MG63 (cell line): Measurements from ENCODE around the gene CLIC6. TPM values are rescaled to one million over a fixed set of nuclear protein-coding genes. Genes with fewer than 3 reads are reported as not detected.

Experiments used
- DNase-seq: peaks from one replicate; pipeline ENCODE4 v3.0.0-alpha.2; 2020
- H3K27me3 ChIP-seq: fragments of 250-450 bp; sonication (Bioruptor Pico); 2 replicates; pipeline ENCODE4 v1.5.1; 2020; ENCODE audit warnings: mild to moderate bottlenecking, moderate library complexity
- H3K36me3 ChIP-seq: fragments of 250-450 bp; sonication (Bioruptor Pico); 2 replicates; pipeline ENCODE4 v1.5.1; 2020; ENCODE audit warnings: mild to moderate bottlenecking, moderate library complexity
- H3K4me3 ChIP-seq: fragments of 250-450 bp; sonication (Bioruptor Pico); 2 replicates; pipeline ENCODE4 v1.5.1; 2020; ENCODE audit warnings: mild to moderate bottlenecking, moderate library complexity
- H3K9me3 ChIP-seq: fragments of 250-450 bp; sonication (Bioruptor Pico); 2 replicates; pipeline ENCODE4 v1.5.1; 2020; ENCODE audit warnings: mild to moderate bottlenecking, moderate library complexity
- total RNA-seq: library from RNA; depleted of rRNA; stranded (reverse); fragments of >200 nt; shearing (Covaris generic); gene quantifications from 2 replicates; pipeline ENCODE4 v1.2.3, GENCODE V29; 2014; ENCODE audit warnings: low replicate concordance

CLIC6 gene
- total RNA-seq, 1 experiment from 2014 or later, result not detected

DNA sequence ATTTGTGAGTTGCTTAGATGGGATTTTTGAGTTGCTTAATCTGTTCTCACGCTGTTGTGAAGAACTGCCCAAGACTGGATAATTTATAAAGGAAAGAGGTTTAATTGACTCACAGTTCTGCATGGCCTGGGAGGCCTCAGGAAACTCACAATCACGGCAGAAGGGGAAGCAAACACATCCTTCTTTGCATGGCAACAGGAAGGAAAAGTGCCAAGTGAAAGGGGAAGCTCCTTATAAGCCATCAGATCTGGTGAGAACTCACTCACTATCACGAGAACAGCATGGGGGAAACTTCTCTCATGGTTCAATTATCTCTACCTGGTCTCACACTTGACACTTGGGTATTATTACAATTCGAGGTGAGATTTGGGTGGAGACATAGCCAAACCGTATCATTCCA, 10.3 kb downstream of the CLIC6 start:
- Histone ChIP-seq H3K9me3 (peaks cover 4% of the 10 kb centered on the region), H3K27me3 (no peaks in the 10 kb centered on the region; the same call in 1 of the 2 replicates), H3K36me3 (no peaks in the 10 kb centered on the region), H3K4me3 (no peak overlapping the region)
- DNase-seq, result no peak

DNA sequence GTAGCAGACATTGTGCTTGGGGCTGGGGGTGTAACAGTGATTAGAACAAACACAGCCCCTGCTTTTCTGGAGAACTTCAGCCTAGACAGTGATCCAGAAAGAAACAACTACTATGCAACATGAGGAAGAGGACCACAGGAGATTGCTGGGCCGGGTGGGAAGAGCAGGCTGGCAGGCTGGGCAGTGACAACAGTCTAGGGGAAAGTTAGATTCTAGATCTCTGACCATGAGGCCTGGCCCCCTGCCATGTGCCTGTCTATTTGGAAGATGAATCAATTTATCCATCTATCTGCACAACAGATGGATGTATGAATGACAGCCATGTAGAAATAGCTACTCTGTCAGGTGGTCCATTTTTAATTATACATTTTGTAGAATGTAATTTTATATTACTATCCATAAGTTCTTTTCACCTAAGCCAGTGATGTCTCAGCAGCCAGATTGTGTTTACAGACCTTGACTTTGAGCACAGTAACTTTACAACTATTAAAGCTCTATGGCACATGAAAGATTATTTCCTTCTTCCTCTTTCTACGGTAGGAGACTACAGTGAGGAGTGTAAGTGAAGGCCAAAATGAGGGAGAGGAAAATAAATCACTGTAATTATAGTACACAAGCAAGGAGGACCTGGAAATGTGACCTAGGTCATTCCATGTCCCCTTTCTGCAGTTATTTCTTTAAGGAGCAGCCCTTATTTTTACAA, 15.5 kb downstream of the CLIC6 start:
- no peaks in the 10 kb centered on the region for H3K27me3 ChIP-seq
- no peak for DNase-seq

GRCh38 chr21:34687065-34687464, 18.3 kb downstream of the CLIC6 start:
- H3K4me3 ChIP-seq, result no peak overlapping the region
- DNase-seq, result no peak
- peaks cover 2% of the 10 kb centered on the region; the same call in 1 of the 2 replicates for H3K27me3 ChIP-seq
- H3K9me3 ChIP-seq, result no peaks in the 10 kb centered on the region; the same call in 1 of the 2 replicates
- H3K36me3 ChIP-seq, result no peaks in the 10 kb centered on the region

More for the DNA sequence above, 15.5 kb downstream of the CLIC6 start:
- Histone ChIP-seq H3K4me3 (no peak overlapping the region), H3K9me3 (peaks cover 4% of the 10 kb centered on the region), H3K36me3 (no peaks in the 10 kb centered on the region)

DNA sequence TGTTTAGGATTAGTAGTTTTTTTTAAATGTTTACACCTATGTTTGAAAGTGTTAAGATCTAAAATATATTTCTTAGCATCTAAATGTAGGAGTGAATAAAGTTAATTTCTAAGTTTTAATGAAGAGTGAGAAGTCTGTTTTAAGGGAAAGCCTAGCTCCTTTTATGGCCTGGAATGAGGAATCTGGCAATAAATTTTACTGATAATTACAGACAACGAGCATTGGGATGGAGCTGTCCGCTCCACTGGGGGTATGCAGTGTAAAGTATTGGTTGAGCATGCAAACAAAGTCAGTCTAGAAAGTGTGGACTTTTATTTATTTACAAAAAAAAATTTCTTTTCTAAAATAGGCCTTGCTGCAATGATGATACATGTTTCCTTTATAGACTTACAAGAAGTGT, 19.0 kb downstream of the CLIC6 start:
- no peaks in the 10 kb centered on the region for H3K36me3 ChIP-seq
- no peak for DNase-seq
- peaks cover 5% of the 10 kb centered on the region; the same call in 1 of the 2 replicates for H3K27me3 ChIP-seq
- no peaks in the 10 kb centered on the region; the same call in 1 of the 2 replicates for H3K9me3 ChIP-seq
- no peak overlapping the region for H3K4me3 ChIP-seq

DNA sequence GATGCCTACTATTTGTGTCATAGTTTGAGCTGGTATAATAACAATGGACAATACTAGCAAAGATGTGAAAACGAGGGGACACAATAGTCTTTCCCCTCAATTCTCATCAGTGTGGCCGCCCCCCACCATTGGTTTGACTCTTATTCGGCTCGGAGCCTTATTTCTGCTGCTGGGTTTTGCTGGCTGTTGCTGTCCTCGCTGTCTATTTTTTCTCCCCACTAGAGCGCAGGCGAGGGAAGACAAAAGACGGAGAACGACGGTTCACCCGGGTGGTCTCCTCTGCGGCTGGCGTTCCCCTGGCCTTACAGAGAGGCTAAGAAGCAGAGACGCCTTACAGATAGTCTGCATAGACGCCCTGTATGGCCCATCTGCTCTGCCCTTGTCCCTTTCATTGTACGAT, 19.4 kb downstream of the CLIC6 start:
- no peak for DNase-seq
- no peaks in the 10 kb centered on the region for H3K36me3 ChIP-seq

GRCh38 chr21:34688715-34689114, 19.9 kb downstream of the CLIC6 start:
- Histone ChIP-seq H3K27me3 (peaks cover 5% of the 10 kb centered on the region; the same call in 1 of the 2 replicates), H3K4me3 (no peak overlapping the region), H3K36me3 (no peaks in the 10 kb centered on the region), H3K9me3 (no peaks in the 10 kb centered on the region)
- no peak for DNase-seq

More for the DNA sequence above, 19.4 kb downstream of the CLIC6 start:
- no peak overlapping the region for H3K4me3 ChIP-seq
- peaks cover 5% of the 10 kb centered on the region; the same call in 1 of the 2 replicates for H3K27me3 ChIP-seq
- no peaks in the 10 kb centered on the region; the same call in 1 of the 2 replicates for H3K9me3 ChIP-seq

GRCh38 chr21:34690041-34690792, 21.4 kb downstream of the CLIC6 start:
- no peaks in the 10 kb centered on the region for H3K36me3 ChIP-seq
- DNase-seq, result no peak
- no peaks in the 10 kb centered on the region for H3K9me3 ChIP-seq
- H3K27me3 ChIP-seq, result peaks cover 5% of the 10 kb centered on the region; the same call in 1 of the 2 replicates
- H3K4me3 ChIP-seq, result no peak overlapping the region

DNA sequence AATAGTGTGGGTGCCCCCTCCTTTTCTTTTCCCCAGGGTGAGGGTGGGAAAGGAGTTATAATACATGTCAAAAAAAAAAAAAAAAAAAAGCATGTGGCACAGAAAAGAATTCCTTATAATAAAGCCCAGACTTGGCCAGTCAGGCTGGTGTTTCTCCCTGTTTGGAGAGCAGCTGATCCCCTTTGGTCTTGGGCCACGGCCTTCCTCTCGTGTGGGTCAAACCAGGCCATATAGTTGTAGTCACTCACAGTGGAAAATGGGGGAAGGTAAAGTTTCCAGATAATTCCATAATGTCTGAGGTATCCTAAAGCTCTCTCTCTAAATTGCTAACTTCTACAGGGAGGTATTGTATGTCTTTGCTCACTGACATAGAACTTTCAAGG, 22.0 kb downstream of the CLIC6 start:
- no peak for DNase-seq
- no peaks in the 10 kb centered on the region for H3K9me3 ChIP-seq
- peaks cover 5% of the 10 kb centered on the region; the same call in 1 of the 2 replicates for H3K27me3 ChIP-seq
- H3K4me3 ChIP-seq, result no peak overlapping the region
- H3K36me3 ChIP-seq, result no peaks in the 10 kb centered on the region

GRCh38 chr21:34691390-34692032, 22.7 kb downstream of the CLIC6 start:
- no peak for DNase-seq
- H3K9me3 ChIP-seq, result no peaks in the 10 kb centered on the region

GRCh38 chr21:34692458-34693020, 23.7 kb downstream of the CLIC6 start:
- no peak overlapping the region for H3K4me3 ChIP-seq
- DNase-seq, result no peak
- no peaks in the 10 kb centered on the region for H3K9me3 ChIP-seq
- H3K27me3 ChIP-seq, result peaks cover 5% of the 10 kb centered on the region; the same call in 1 of the 2 replicates
- H3K36me3 ChIP-seq, result no peaks in the 10 kb centered on the region

More at GRCh38 chr21:34691390-34692032, 22.7 kb downstream of the CLIC6 start:
- Histone ChIP-seq H3K36me3 (no peaks in the 10 kb centered on the region), H3K4me3 (no peak overlapping the region), H3K27me3 (peaks cover 5% of the 10 kb centered on the region; the same call in 1 of the 2 replicates)

DNA sequence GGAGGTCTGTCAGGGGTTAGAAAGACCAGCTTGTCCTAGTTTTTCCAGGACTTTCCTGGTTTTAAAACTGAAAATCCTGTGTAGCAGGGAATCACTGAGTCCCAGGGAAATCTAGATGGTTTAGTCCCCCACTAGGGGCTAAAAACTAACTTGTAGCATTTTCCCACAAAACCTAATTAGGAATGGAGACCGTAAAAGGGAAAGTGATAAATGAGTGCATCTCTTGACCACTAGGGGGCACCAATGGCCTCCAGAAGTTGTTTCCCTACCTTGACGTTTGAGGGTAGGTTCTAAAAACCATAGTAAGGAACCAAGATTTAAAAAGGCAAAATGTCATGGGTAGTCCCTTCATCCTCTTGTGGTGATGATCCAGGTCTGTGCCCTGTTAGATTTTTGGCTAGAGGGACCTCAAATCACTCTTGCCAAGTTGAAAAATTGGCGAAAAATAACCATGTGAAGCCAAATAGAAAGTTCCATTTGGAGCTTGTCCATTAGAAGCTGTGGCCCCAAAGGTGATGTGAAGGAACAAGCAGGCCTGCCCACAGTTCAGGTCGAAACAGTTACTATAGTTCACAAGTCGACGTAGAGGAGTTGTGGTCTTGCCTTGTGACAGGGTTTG, 24.5 kb downstream of the CLIC6 start:
- H3K9me3 ChIP-seq, result no peaks in the 10 kb centered on the region
- DNase-seq, result peak; percentile 36
- H3K27me3 ChIP-seq, result peaks cover 5% of the 10 kb centered on the region; the same call in 1 of the 2 replicates
- no peak overlapping the region for H3K4me3 ChIP-seq
- no peaks in the 10 kb centered on the region for H3K36me3 ChIP-seq

DNA sequence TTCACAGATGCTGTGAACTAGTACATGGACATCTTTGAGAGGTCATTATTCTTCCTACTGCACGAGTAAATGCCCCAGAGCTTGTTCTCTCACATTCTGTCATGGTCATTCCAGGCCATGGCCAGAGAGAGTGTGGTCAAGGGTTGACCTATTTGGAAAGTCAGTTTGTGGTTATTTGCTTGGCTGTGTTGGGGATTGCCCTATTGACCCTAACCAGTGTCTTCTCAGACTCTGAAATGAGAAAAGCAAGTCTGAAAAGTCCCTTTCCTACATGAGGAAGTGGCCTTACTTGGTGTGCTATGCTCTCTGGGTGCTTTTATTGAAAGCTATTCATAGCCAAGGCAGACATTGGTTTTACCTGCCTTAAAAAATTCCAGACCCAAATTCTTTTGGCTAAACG, 26.6 kb downstream of the CLIC6 start:
- no peak for DNase-seq
- H3K9me3 ChIP-seq, result no peaks in the 10 kb centered on the region
- peaks cover 5% of the 10 kb centered on the region; the same call in 1 of the 2 replicates for H3K27me3 ChIP-seq
- H3K4me3 ChIP-seq, result no peak overlapping the region
- H3K36me3 ChIP-seq, result no peaks in the 10 kb centered on the region

DNA sequence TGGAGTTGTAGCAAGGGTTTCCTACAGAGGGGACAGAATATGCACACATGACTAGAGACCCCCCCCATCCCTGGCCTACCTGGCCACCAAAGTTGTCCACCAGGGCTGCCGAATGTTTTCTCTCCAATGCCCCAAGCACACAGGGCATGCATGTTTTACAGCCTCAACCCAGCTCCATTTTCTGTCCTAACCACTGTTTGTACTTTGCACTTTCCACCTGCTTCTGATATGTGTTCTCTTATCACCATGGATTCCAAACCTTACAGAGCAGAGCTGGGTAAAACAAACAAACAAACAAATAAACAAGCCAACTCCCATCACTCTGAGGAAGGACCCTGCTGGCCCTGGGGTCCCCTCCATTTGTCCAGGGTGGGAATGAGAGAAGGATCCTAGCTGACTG, 27.3 kb downstream of the CLIC6 start:
- H3K27me3 ChIP-seq, result peaks cover 5% of the 10 kb centered on the region; the same call in 1 of the 2 replicates
- no peak overlapping the region for H3K4me3 ChIP-seq
- no peaks in the 10 kb centered on the region for H3K9me3 ChIP-seq
- H3K36me3 ChIP-seq, result no peaks in the 10 kb centered on the region
- no peak for DNase-seq

- DNase-seq, result no peak
- no peak overlapping the region for H3K4me3 ChIP-seq
Measured at GRCh38 chr21:34697826-34698225, 29.0 kb downstream of the CLIC6 start.

DNA sequence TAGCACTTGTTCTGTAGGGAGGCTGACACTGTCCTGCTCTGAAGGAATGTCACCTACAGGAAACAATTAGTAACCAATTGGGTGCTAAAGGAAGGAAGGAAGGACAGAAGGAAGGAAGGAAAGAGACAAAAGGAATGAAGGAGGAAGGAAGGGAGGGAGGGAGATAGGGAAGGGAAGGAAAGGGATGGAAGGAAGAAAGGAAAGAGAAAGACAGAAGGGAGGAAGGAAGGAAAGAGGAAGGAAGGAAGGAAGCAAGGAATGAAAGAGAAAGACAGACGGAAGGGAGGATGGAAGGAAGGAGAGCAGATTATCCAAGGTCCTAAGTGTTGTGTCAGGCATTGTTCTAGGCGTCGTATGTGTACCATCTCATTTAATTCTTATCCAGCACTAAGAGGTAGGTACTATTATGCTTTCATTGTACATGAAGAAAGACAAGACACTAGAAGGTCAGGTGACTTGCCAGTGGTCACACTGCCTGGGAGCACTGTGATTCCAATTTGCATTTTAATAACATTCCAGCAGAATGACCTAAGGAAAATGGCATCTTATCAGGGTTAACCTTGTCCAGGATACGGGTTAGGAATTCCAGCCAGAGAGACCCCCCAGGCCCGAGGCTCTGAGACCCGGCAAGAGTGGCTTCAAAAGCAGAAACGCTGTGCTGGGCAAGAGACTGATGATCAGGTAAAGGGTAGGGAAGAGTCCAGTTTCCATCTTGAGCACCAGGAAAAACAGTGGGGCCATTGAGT, 29.6 kb downstream of the CLIC6 start:
- H3K36me3 ChIP-seq, result no peaks in the 10 kb centered on the region
- H3K4me3 ChIP-seq, result no peak overlapping the region
- H3K9me3 ChIP-seq, result no peaks in the 10 kb centered on the region
- no peak for DNase-seq
- H3K27me3 ChIP-seq, result no peaks in the 10 kb centered on the region

More at GRCh38 chr21:34697826-34698225, 29.0 kb downstream of the CLIC6 start:
- no peaks in the 10 kb centered on the region for H3K9me3 ChIP-seq
- no peaks in the 10 kb centered on the region for H3K27me3 ChIP-seq
- H3K36me3 ChIP-seq, result no peaks in the 10 kb centered on the region

- Histone ChIP-seq H3K9me3 (no peaks in the 10 kb centered on the region), H3K36me3 (no peaks in the 10 kb centered on the region), H3K4me3 (no peak overlapping the region), H3K27me3 (no peaks in the 10 kb centered on the region)
- DNase-seq, result no peak
Measured at GRCh38 chr21:34700605-34701004, 31.8 kb downstream of the CLIC6 start.
